ENCODE results near the gene GUCA1C.

DNA sequence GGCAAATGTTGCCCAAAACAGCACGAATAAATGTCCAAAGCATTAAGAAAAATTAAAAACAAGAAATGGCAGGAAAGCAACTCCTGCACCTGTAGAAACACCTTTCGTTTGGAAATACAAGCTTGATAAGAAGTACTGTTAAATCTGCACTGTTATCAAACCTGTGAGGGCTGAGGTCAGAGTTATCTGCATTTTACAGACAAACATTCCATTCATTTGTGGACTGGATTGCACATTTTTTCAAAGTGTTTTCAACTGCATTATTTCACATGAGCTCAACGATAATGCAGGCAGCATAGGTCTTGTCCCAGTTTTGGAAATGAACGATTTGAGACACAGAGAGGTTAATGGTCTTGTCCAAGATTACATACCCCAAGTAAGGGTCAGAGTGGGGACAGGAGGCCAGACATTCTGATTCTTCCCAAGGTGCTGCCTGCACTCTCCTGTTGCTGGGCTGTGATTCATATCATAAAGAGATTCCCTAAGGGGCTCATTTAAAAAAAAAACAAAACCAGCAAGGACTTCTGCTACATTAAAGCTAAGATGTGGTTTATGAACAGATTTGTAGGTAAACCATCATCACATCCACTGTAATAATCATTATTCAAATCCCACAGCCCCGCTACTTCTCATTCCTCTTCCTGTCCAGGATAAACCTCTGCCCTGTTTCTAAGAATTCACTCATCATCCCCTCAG is 13.0 kb downstream of the GUCA1C start:
- no peak for TF ChIP-seq TAF1 (IDR thresholded peaks at IDR 0.05; ENCODE audit: low read depth, low read length)
- no peak for TF ChIP-seq POLR2A (IDR thresholded peaks at IDR 0.05; ENCODE audit: low read depth, low read length)
